Gastroesophageal sphincter (tissue), 4 donors: ENCODE results near the gene RPP14. TPM values are rescaled to one million over a fixed set of nuclear protein-coding genes. Genes with fewer than 3 reads are reported as not detected.
"Not testable (repeated sequence)": the region's sequence is repeated elsewhere in the genome, so short reads cannot be mapped to it uniquely, and the experiment has no call there.

Experiments used
- ATAC-seq: fragments of 150-250 bp; one replicate; pipeline ENCODE4 v1.9.1; 2016; ENCODE audit warnings: mild to moderate bottlenecking, moderate library complexity
- H3K27ac ChIP-seq, 4 donors: fragments of 200-600 bp; sonication (generic) in 3 of 4; 1 replicate in 3 of 4; 2 replicates in 1 of 4; pipeline ENCODE4 v1.5.1; 2016 to 2019
- H3K27me3 ChIP-seq: fragments of 200-600 bp; sonication (generic); one replicate; pipeline ENCODE4 v1.5.1; 2019
- H3K36me3 ChIP-seq, 2 donors: fragments of 200-600 bp; sonication (generic); one replicate each; pipeline ENCODE4 v1.5.1; 2019; ENCODE audit warnings: control low read depth in 1 of 2
- H3K4me1 ChIP-seq, 3 donors: fragments of 200-600 bp; sonication (generic); 1 replicate in 2 of 3; 2 replicates in 1 of 3; pipeline ENCODE4 v1.5.1; 2016 to 2019; ENCODE audit warnings: control low read depth in 2 of 3
- H3K4me3 ChIP-seq, 2 donors: fragments of 200-600 bp; sonication (generic); one replicate each; pipeline ENCODE4 v1.5.1; 2019; ENCODE audit warnings: mild to moderate bottlenecking in 1 of 2, moderate library complexity in 1 of 2
- H3K9me3 ChIP-seq, 3 donors: fragments of 200-600 bp; sonication (generic); one replicate each; pipeline ENCODE4 v1.5.1; 2017 to 2019; ENCODE audit warnings: control low read depth in 2 of 3
- CTCF ChIP-seq, 4 experiments: fragments of 200-600 bp in 2 of 4; fragments of 450-650 bp in 2 of 4; sonication (generic) in 1 of 4; IDR thresholded peaks; one replicate each; pipeline ENCODE4 v1.5.1; 2017 to 2019; ENCODE audit warnings: antibody characterized with exemption in 4 of 4, mild to moderate bottlenecking in 2 of 4, moderate library complexity in 2 of 4
- EP300 ChIP-seq: sonication (generic); formaldehyde crosslinking; IDR thresholded peaks from one replicate; pipeline ENCODE4 v1.6.1; 2017; ENCODE audit warnings: antibody characterized with exemption, mild to moderate bottlenecking
- POLR2A ChIP-seq, 2 donors: fragments of 450-650 bp; IDR thresholded peaks; one replicate each; pipeline ENCODE4 v1.6.1; 2017; ENCODE audit warnings: antibody characterized with exemption in 2 of 2, mild to moderate bottlenecking in 2 of 2, moderate library complexity in 1 of 2
- POLR2AphosphoS5 ChIP-seq: sonication (generic); formaldehyde crosslinking; IDR thresholded peaks from one replicate; pipeline ENCODE4 v1.6.1; 2017; ENCODE audit warnings: antibody characterized with exemption
- WGBS, 2 donors: methylation state at CpG; one replicate each; pipeline ENCODE4 v1.1.5; 2018; ENCODE audit warnings: low coverage in 1 of 2; 5-methylcytosine and 5-hydroxymethylcytosine counted together
- total RNA-seq, 4 donors: library from RNA; depleted of rRNA; stranded (reverse); fragments of >200 nt; gene quantifications; one replicate each; pipeline ENCODE4 v1.1.0, GENCODE V29; 2016

Gene RPP14
- total RNA-seq, 4 donors from 2014 or later = 12.3 to 14.4 (median 14.1) TPM

DNA sequence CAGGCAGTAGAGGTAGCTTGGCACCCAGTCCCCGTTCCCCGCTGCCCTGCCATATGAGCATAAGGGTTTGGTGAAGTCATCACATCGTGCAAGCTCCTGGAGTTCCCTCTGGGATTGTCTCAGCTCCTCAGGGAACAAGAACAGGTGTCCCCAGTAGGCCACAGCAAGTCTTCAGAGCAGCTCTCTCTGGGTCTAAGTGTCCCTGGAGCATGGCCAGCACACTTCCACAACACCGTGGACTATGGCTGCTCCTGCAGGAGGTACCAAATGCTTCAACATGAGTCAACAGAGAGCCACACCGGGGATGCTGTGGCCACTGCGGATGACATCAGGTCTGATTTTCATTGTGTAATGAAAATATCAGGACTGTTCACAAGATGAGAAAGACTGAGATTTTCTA lies 45.3 kb upstream of the RPP14 start:
- Histone ChIP-seq H3K4me3 (no peak overlapping the region), H3K27ac (no peak overlapping the region), H3K4me1 (no peaks in the 10 kb centered on the region), H3K9me3 (no peaks in the 10 kb centered on the region), H3K36me3 (peaks cover 0 to 54% of the 10 kb centered on the region in 2 donors), H3K27me3 (no peaks in the 10 kb centered on the region)
- TF ChIP-seq POLR2AphosphoS5 (no peak), EP300 (no peak), POLR2A (IDR thresholded peaks at IDR 0.05) (no peak), CTCF (IDR thresholded peaks at IDR 0.05) (no peak)
- 60 to 100% methylated on average over 1 to 2 of the region's 6 CpGs for WGBS, 2 donors
- ATAC-seq = no peak

GRCh38 chr3:58261954-58262666 lies 43.9 kb upstream of the RPP14 start:
- TF ChIP-seq EP300 (no peak), POLR2AphosphoS5 (no peak), POLR2A (IDR thresholded peaks at IDR 0.05) (no peak), CTCF (IDR thresholded peaks at IDR 0.05) (no peak)
- no peak for ATAC-seq
- Histone ChIP-seq H3K4me1 (no peaks in the 10 kb centered on the region), H3K4me3 (no peak overlapping the region), H3K27me3 (no peaks in the 10 kb centered on the region), H3K36me3 (peaks cover 0 to 46% of the 10 kb centered on the region in 2 donors), H3K9me3 (no peaks in the 10 kb centered on the region), H3K27ac (no peak overlapping the region)
- 82 to 85% methylated on average over 3 of the region's 3 CpGs for WGBS, 2 donors

GRCh38 chr3:58266577-58266976 lies 39.5 kb upstream of the RPP14 start:
- peaks cover 0 to 40% of the 10 kb centered on the region in 2 donors for H3K36me3 ChIP-seq
- no peak for ATAC-seq
- H3K27me3 ChIP-seq = no peaks in the 10 kb centered on the region
- no peaks in the 10 kb centered on the region for H3K4me1 ChIP-seq
- H3K9me3 ChIP-seq = no peaks in the 10 kb centered on the region
- no peak overlapping the region for H3K4me3 ChIP-seq
- WGBS, 2 donors = 33 to 50% methylated on average over 1 of the region's 1 CpG
- no peak overlapping the region for H3K27ac ChIP-seq
- TF ChIP-seq CTCF (IDR thresholded peaks at IDR 0.05) (no peak), POLR2A (IDR thresholded peaks at IDR 0.05) (no peak), EP300 (no peak), POLR2AphosphoS5 (no peak)

DNA sequence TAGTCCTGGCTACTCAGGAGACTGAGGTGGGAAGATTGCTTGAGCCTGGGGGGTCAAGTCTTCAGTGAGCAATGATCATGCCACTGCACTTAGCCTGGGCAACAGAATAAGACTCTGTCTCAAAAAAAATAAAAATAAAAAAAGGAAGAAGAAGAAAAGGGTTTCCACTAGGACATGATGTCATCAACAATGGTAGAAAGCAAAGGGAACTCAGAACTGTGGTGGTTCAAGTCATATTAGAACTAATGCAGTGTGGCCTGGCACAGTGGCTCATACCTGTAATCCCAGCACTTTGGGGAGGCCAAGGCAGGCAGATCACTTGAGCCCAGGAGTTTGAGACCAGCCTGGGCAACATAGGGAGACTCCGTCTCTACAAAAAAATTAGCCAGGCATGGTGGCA lies 38.5 kb upstream of the RPP14 start:
- not testable (repeated sequence) for H3K27me3 ChIP-seq, H3K4me1 ChIP-seq, H3K9me3 ChIP-seq, ATAC-seq, H3K4me3 ChIP-seq, H3K27ac ChIP-seq
- WGBS, 2 donors = 100% methylated on average over 1 of the region's 1 CpG
- H3K36me3 ChIP-seq = peaks cover 0 to 40% of the 10 kb centered on the region in 2 donors

DNA sequence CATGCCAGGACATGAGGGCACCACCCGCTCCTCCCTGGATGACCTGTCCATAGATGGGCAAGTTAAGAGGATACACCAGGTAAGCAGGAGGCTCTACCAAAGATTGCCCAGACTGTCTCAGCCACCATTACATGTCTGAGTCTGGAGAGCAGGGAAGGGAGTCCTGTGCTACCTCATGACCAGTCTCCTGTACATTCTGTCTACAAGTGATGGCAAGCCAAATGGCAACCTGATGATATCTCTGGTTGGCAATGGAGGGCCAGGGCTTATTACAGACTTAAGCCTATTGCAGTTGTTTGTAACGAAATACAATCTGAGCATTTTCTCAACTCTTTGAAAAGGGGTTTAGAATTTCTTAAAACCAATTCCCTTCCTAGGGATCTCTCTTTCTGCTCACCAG lies 36.7 kb upstream of the RPP14 start:
- H3K4me3 ChIP-seq = no peak overlapping the region
- H3K36me3 ChIP-seq = peaks cover 0 to 50% of the 10 kb centered on the region in 2 donors
- H3K9me3 ChIP-seq = no peaks in the 10 kb centered on the region
- H3K27me3 ChIP-seq = no peaks in the 10 kb centered on the region
- no peak for ATAC-seq
- peaks cover 0 to 12% (median 0%) of the 10 kb centered on the region in 3 donors for H3K4me1 ChIP-seq
- TF ChIP-seq POLR2A (IDR thresholded peaks at IDR 0.05) (no peak), EP300 (no peak), POLR2AphosphoS5 (no peak)
- WGBS, 2 donors = 100% methylated on average over 1 of the region's 2 CpGs; no CpG with 5 or more reads in 1 of the 2 donors
- no peak overlapping the region for H3K27ac ChIP-seq

DNA sequence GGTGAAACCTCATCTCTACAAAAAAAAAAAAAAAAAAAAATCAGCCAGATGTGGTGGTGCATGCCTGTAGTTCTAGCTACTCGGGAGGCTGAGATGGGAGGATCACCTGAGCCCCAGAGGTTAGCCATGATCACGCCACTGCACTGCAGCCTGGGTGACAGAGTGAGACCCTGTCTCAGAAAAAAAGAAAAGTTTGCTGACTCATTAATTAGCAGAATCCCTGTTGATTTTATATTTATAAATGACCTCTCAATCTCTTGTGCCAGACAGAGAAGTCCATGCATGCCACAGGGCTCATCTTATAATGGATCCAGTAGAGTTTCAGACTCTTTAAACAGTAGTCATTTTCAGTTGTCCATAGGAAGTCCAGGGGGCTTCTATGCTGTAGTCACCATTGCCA lies 35.6 kb upstream of the RPP14 start:
- Histone ChIP-seq H3K27me3 (no peaks in the 10 kb centered on the region), H3K4me1 (peaks cover 0 to 12% (median 0%) of the 10 kb centered on the region in 3 donors), H3K27ac (no peak overlapping the region), H3K9me3 (no peaks in the 10 kb centered on the region), H3K36me3 (peaks cover 0 to 62% of the 10 kb centered on the region in 2 donors), H3K4me3 (no peak overlapping the region)
- 95 to 100% methylated on average over 2 of the region's 2 CpGs for WGBS, 2 donors
- no peak for TF ChIP-seq POLR2AphosphoS5
- no peak for TF ChIP-seq EP300
- no peak for TF ChIP-seq CTCF (IDR thresholded peaks at IDR 0.05)
- TF ChIP-seq POLR2A (IDR thresholded peaks at IDR 0.05) = no peak
- ATAC-seq = no peak
